ENCODE results near the gene PCSK4.
A peak's percentile ranks its signal among the peaks of the same experiment; 100 is the strongest.

The PCSK4 gene

GRCh38 chr19:1475751-1476437, 14.3 kb downstream of the PCSK4 start:
- H3K27ac ChIP-seq, result no peak overlapping the region
- TF ChIP-seq CTCF (IDR thresholded peaks at IDR 0.05) (no peak), ZFX (IDR thresholded peaks at IDR 0.05; ENCODE audit: borderline replicate concordance) (no peak)

- TF ChIP-seq CTCF (IDR thresholded peaks at IDR 0.05), result no peak
- TF ChIP-seq ZFX (IDR thresholded peaks at IDR 0.05; ENCODE audit: borderline replicate concordance), result no peak
- H3K27ac ChIP-seq, result no peak overlapping the region
These were observed 15.3 kb downstream of the PCSK4 start for GRCh38 chr19:1474765-1475351.

GRCh38 chr19:1474011-1474764, 16.0 kb downstream of the PCSK4 start:
- no peak for TF ChIP-seq ZFX (IDR thresholded peaks at IDR 0.05; ENCODE audit: borderline replicate concordance)
- H3K27ac ChIP-seq, result no peak overlapping the region

- TF ChIP-seq CTCF (IDR thresholded peaks at IDR 0.05), result no peak
- no peak for TF ChIP-seq ZFX (IDR thresholded peaks at IDR 0.05; ENCODE audit: borderline replicate concordance)
- H3K27ac ChIP-seq, result no peak overlapping the region
These were observed 16.9 kb downstream of the PCSK4 start for GRCh38 chr19:1473085-1473851.

- H3K27ac ChIP-seq, result no peak overlapping the region
- TF ChIP-seq CTCF (IDR thresholded peaks at IDR 0.05), result no peak
These were observed 17.7 kb downstream of the PCSK4 start for GRCh38 chr19:1472231-1473084.

- TF ChIP-seq ZFX (IDR thresholded peaks at IDR 0.05; ENCODE audit: borderline replicate concordance), result no peak
- H3K27ac ChIP-seq, result peak overlapping the region; percentile 86
These were observed 18.5 kb downstream of the PCSK4 start for GRCh38 chr19:1471515-1472160.

- peak overlapping the region; percentile 86 for H3K27ac ChIP-seq
- TF ChIP-seq CTCF (IDR thresholded peaks at IDR 0.05) (no peak), ZFX (IDR thresholded peaks at IDR 0.05; ENCODE audit: borderline replicate concordance) (no peak)
These were observed 19.1 kb downstream of the PCSK4 start for GRCh38 chr19:1471010-1471514.

Measured in 22Rv1 (cell line).